ENCODE results near the gene OR10X1. TPM values are rescaled to one million over a fixed set of nuclear protein-coding genes. Genes with fewer than 3 reads are reported as not detected.

Gene OR10X1
- total RNA-seq (2014; rRNA removed; shearing (Covaris generic)), result not detected in 2 replicates

GRCh38 chr1:158579733-158580132 lies at the start of gene OR10X1:
OR10X1 (minus strand) TSS chr1:158579899; CDS start chr1:158579899, 0 bp downstream.

GRCh38 chr1:158604968-158605367 lies 25.3 kb upstream of the OR10X1 start, which contains the start of gene OR10Z1:
OR10Z1 (plus strand) TSS chr1:158605268; CDS start chr1:158606439, 1,171 bp downstream.

GRCh38 chr1:158570480-158570879 lies 9.2 kb downstream of the OR10X1 start, which contains the start of gene OR6P1:
OR6P1 (minus strand) TSS chr1:158570580; CDS start chr1:158563604, 6,976 bp downstream.

GRCh38 chr1:158554352-158554751 lies 25.3 kb downstream of the OR10X1 start, which contains the start of gene OR6Y1:
OR6Y1 (minus strand) TSS chr1:158554405; CDS start chr1:158548105, 6,300 bp downstream.

Other genes starting within 250 kb of the OR10X1 start
- not detected in 2 replicates for gene CD1B, start 248.4 kb downstream of the OR10X1 start, total RNA-seq (2014; rRNA removed; shearing (Covaris generic))
- not detected in 2 replicates for gene CD1E, start 226.0 kb downstream of the OR10X1 start, total RNA-seq (2014; rRNA removed; shearing (Covaris generic))
- not detected in 2 replicates for gene OR10T2, start 180.4 kb downstream of the OR10X1 start, total RNA-seq (2014; rRNA removed; shearing (Covaris generic))
- not detected in 2 replicates for gene OR10K2, start 153.7 kb downstream of the OR10X1 start, total RNA-seq (2014; rRNA removed; shearing (Covaris generic))
- not detected in 2 replicates for gene OR10K1, start 118.1 kb downstream of the OR10X1 start, total RNA-seq (2014; rRNA removed; shearing (Covaris generic))
- gene OR10R2, start 107.7 kb downstream of the OR10X1 start, total RNA-seq (2014; rRNA removed; shearing (Covaris generic)), result not detected in 2 replicates
- not detected in 2 replicates for gene OR6Y1, start 25.5 kb downstream of the OR10X1 start, total RNA-seq (2014; rRNA removed; shearing (Covaris generic))
- gene OR6P1, start 9.3 kb downstream of the OR10X1 start, total RNA-seq (2014; rRNA removed; shearing (Covaris generic)), result not detected in 2 replicates
- gene OR10Z1, start 25.4 kb upstream of the OR10X1 start, total RNA-seq (2014; rRNA removed; shearing (Covaris generic)), result not detected in 2 replicates
- gene SPTA1, start 106.8 kb upstream of the OR10X1 start, total RNA-seq (2014; rRNA removed; shearing (Covaris generic)), result not detected in 2 replicates
- gene OR6K2, start 120.8 kb upstream of the OR10X1 start, total RNA-seq (2014; rRNA removed; shearing (Covaris generic)), result not detected in 2 replicates
- not detected in 2 replicates for gene OR6K3, start 140.8 kb upstream of the OR10X1 start, total RNA-seq (2014; rRNA removed; shearing (Covaris generic))
- gene OR6K6, start 174.8 kb upstream of the OR10X1 start, total RNA-seq (2014; rRNA removed; shearing (Covaris generic)), result not detected in 2 replicates
- gene OR6N1, start 192.3 kb upstream of the OR10X1 start, total RNA-seq (2014; rRNA removed; shearing (Covaris generic)), result not detected in 2 replicates
- gene OR6N2, start 201.3 kb upstream of the OR10X1 start, total RNA-seq (2014; rRNA removed; shearing (Covaris generic)), result not detected in 2 replicates